MCF 10A (cell line): ENCODE data around the gene LIN54. TPM values are rescaled to one million over a fixed set of nuclear protein-coding genes. Genes with fewer than 3 reads are reported as not detected.

ENCODE experiments used
- BruUV-seq: library from RNA; stranded (reverse); fragments of 400-500 nt; replicated peaks from 2 replicates; lab custom pipeline; 2021; lab: Mats Ljungman, UMichigan
- CTCF ChIA-PET: fragments of 300-600 bp; sonication (Branson Sonifier 250); formaldehyde crosslinking; extraction: SDS; loops from one replicate; lab custom pipeline; 2021; ENCODE audit warnings: antibody characterized with exemption, inconsistent platforms; lab: Yijun Ruan, JAX
- POLR2A ChIA-PET: fragments of 300-600, 350-650 bp; sonication (Branson Sonifier 250); formaldehyde crosslinking; extraction: SDS; loops from one replicate; lab custom pipeline; 2020; ENCODE audit warnings: antibody characterized with exemption, inconsistent platforms; lab: Yijun Ruan, JAX
- DNase-seq: peaks from one replicate; pipeline ENCODE4 v3.0.0-alpha.2; 2018; ENCODE audit not compliant: unreplicated experiment
- H3K27ac Mint-ChIP-seq: one replicate; pipeline ENCODE4 v1.8.0; 2022; ENCODE audit warnings: mild to moderate bottlenecking, low read depth, mixed read lengths; ENCODE audit not compliant: unreplicated experiment
- H3K27me3 Mint-ChIP-seq: one replicate; pipeline ENCODE4 v1.8.0; 2022; ENCODE audit warnings: mixed read lengths; ENCODE audit not compliant: insufficient read depth, unreplicated experiment
- H3K36me3 Mint-ChIP-seq: one replicate; pipeline ENCODE4 v1.8.0; 2022; ENCODE audit warnings: mild to moderate bottlenecking, moderate library complexity, mixed read lengths; ENCODE audit not compliant: insufficient read depth, unreplicated experiment
- H3K4me1 Mint-ChIP-seq: one replicate; pipeline ENCODE4 v1.8.0; 2022; ENCODE audit warnings: mixed read lengths; ENCODE audit not compliant: insufficient read depth, unreplicated experiment
- H3K4me3 Mint-ChIP-seq: one replicate; pipeline ENCODE4 v1.8.0; 2022; ENCODE audit warnings: mild to moderate bottlenecking, moderate library complexity, mixed read lengths; ENCODE audit not compliant: unreplicated experiment
- H3K9me3 Mint-ChIP-seq: one replicate; pipeline ENCODE4 v1.8.0; 2022; ENCODE audit warnings: mixed read lengths; ENCODE audit not compliant: unreplicated experiment
- intact Hi-C: fragments of 100-400 bp; cut with micrococcal nuclease; formaldehyde crosslinking; loops from 2 replicates; pipeline ENCODE4 v1.14.1; 2022
- total RNA-seq: library from RNA; stranded (reverse); gene quantifications from 2 replicates; pipeline ENCODE4 v1.2.3, GENCODE V29; 2022
- TF ChIP-seq, protein P1 (sequence below): fragments of 200-600 bp; IDR thresholded peaks from one replicate; pipeline ENCODE4 v1.8.0; 2022; ENCODE audit warnings: antibody characterized with exemption, mild to moderate bottlenecking; ENCODE audit not compliant: unreplicated experiment

LIN54 gene
- total RNA-seq, 1 experiment from 2014 or later = 16.0 TPM

- TF ChIP-seq, protein P1, sequence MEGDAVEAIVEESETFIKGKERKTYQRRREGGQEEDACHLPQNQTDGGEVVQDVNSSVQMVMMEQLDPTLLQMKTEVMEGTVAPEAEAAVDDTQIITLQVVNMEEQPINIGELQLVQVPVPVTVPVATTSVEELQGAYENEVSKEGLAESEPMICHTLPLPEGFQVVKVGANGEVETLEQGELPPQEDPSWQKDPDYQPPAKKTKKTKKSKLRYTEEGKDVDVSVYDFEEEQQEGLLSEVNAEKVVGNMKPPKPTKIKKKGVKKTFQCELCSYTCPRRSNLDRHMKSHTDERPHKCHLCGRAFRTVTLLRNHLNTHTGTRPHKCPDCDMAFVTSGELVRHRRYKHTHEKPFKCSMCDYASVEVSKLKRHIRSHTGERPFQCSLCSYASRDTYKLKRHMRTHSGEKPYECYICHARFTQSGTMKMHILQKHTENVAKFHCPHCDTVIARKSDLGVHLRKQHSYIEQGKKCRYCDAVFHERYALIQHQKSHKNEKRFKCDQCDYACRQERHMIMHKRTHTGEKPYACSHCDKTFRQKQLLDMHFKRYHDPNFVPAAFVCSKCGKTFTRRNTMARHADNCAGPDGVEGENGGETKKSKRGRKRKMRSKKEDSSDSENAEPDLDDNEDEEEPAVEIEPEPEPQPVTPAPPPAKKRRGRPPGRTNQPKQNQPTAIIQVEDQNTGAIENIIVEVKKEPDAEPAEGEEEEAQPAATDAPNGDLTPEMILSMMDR = no peak
- H3K27ac Mint-ChIP-seq = no peak overlapping the region
- DNase-seq = no peak
- intact Hi-C loops = no loop called here
- ChIA-PET POLR2A (interaction anchor here (0.7 kb wide), 2 partner anchors 40 to 456 kb away, joined by 4 read pairs; no protein-coding TSS in a partner anchor), CTCF (no interaction called here)
- H3K9me3 Mint-ChIP-seq = no peaks in the 10 kb centered on the region
- no peaks in the 10 kb centered on the region for H3K27me3 Mint-ChIP-seq
- no peaks in the 10 kb centered on the region for H3K4me1 Mint-ChIP-seq
- BruUV-seq = no TSS peak
- no peak overlapping the region for H3K4me3 Mint-ChIP-seq
- peaks cover 4% of the 10 kb centered on the region for H3K36me3 Mint-ChIP-seq
These were observed 29.5 kb downstream of the LIN54 start for GRCh38 chr4:82981138-82981537.

DNA sequence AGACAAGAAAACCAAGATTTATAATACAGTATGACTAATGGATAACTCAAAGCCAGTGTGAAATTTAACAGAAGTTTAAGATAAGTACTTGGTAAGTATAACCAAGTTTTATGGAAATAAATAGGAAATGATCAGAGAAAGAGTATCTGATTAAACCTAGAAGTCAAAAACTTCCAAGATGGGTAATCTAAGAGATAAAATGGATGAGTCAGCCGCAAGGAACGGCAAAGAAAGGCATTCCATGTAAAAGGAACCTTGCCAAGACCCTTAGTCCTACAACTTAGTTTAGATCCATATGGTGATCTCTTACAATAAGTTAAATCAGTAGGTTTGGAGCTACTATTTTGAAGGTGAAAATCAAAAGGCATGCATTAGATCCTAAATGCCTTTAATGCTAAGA, 34.8 kb downstream of the LIN54 start:
- Mint-ChIP-seq H3K36me3 (peaks cover 38% of the 10 kb centered on the region), H3K4me3 (no peak overlapping the region), H3K27me3 (no peaks in the 10 kb centered on the region), H3K9me3 (no peaks in the 10 kb centered on the region), H3K27ac (no peak overlapping the region), H3K4me1 (no peaks in the 10 kb centered on the region)
- TF ChIP-seq, protein P1 = no peak
- DNase-seq = no peak
- ChIA-PET CTCF (interaction anchor here (0.6 kb wide), 1 partner anchor 36 kb away, joined by 4 read pairs; no protein-coding TSS in a partner anchor), POLR2A (interaction anchor here (1.2 kb wide), 1 partner anchor 12 kb away, joined by 4 read pairs; no protein-coding TSS in a partner anchor)
- intact Hi-C loops = no loop called here
- BruUV-seq = no TSS peak

- intact Hi-C loops = no loop called here
- no peaks in the 10 kb centered on the region for H3K9me3 Mint-ChIP-seq
- ChIA-PET CTCF (interaction anchor here (0.6 kb wide), 1 partner anchor 38 kb away, joined by 5 read pairs; no protein-coding TSS in a partner anchor), POLR2A (no interaction called here)
- H3K4me3 Mint-ChIP-seq = no peak overlapping the region
- no peak for DNase-seq
- no TSS peak for BruUV-seq
- no peaks in the 10 kb centered on the region for H3K4me1 Mint-ChIP-seq
- peaks cover 50% of the 10 kb centered on the region for H3K36me3 Mint-ChIP-seq
- TF ChIP-seq, protein P1 = no peak
- H3K27me3 Mint-ChIP-seq = no peaks in the 10 kb centered on the region
- H3K27ac Mint-ChIP-seq = no peak overlapping the region
These were observed 41.2 kb downstream of the LIN54 start for GRCh38 chr4:82969414-82969813.

- Mint-ChIP-seq H3K9me3 (no peaks in the 10 kb centered on the region), H3K27me3 (no peaks in the 10 kb centered on the region), H3K4me3 (no peak overlapping the region), H3K27ac (no peak overlapping the region), H3K4me1 (no peaks in the 10 kb centered on the region), H3K36me3 (peaks cover 45% of the 10 kb centered on the region)
- TF ChIP-seq, protein P1 = no peak
- ChIA-PET CTCF (no interaction called here), POLR2A (interaction anchor here (1.5 kb wide), 1 partner anchor 68 kb away, joined by 3 read pairs; no protein-coding TSS in a partner anchor)
- no TSS peak for BruUV-seq
- DNase-seq = no peak
- intact Hi-C loops = no loop called here
These were observed 41.7 kb downstream of the LIN54 start for GRCh38 chr4:82968972-82969371.
